HepG2 (cell line): ENCODE measurements around the gene RAB6A. TPM values are rescaled to one million over a fixed set of nuclear protein-coding genes. Genes with fewer than 3 reads are reported as not detected.

Experiments used
- CAMTA2 ChIP-seq: sonication (generic); formaldehyde crosslinking; IDR thresholded peaks from 2 replicates; pipeline ENCODE4 v1.4.0; 2020; ENCODE audit warnings: mild to moderate bottlenecking, missing genetic modification reagents, borderline replicate concordance
- CBFB ChIP-seq: sonication (generic); formaldehyde crosslinking; IDR thresholded peaks from 2 replicates; pipeline ENCODE4 v1.4.0; 2020; ENCODE audit warnings: missing genetic modification reagents
- EZH2 ChIP-seq: conservative IDR thresholded peaks from 2 replicates; pipeline ENCODE4 v1.6.1; 2012; ENCODE audit warnings: mild to moderate bottlenecking, low read depth, low read length, moderate library complexity
- GPN1 ChIP-seq: sonication (generic); formaldehyde crosslinking; IDR thresholded peaks from 2 replicates; pipeline ENCODE4 v1.5.1; 2020; ENCODE audit warnings: missing genetic modification reagents, borderline replicate concordance
- GTF2F1 ChIP-seq: fragments of 150-350 bp; IDR thresholded peaks from 2 replicates; pipeline ENCODE4 v1.6.1; 2014; ENCODE audit warnings: low read length
- KAT8 ChIP-seq: IDR thresholded peaks from 2 replicates; pipeline ENCODE4 v1.6.1; 2016; ENCODE audit warnings: missing genetic modification reagents, missing compliant biosample characterization
- KDM1A ChIP-seq: IDR thresholded peaks from 2 replicates; pipeline ENCODE4 v1.6.1; 2016; ENCODE audit warnings: missing compliant biosample characterization
- KLF9 ChIP-seq: IDR thresholded peaks from 2 replicates; pipeline ENCODE4 v1.6.1; 2016; ENCODE audit warnings: low read depth
- NAIF1 ChIP-seq: sonication (generic); formaldehyde crosslinking; IDR thresholded peaks from 2 replicates; pipeline ENCODE4 v1.5.0; 2020; ENCODE audit warnings: mild to moderate bottlenecking, missing genetic modification reagents, borderline replicate concordance
- STAT5B ChIP-seq: sonication (generic); formaldehyde crosslinking; IDR thresholded peaks from 2 replicates; pipeline ENCODE4 v1.4.0; 2020; ENCODE audit warnings: missing genetic modification reagents
- TAF1 ChIP-seq: sonication (generic); formaldehyde crosslinking; IDR thresholded peaks from 2 replicates; pipeline ENCODE4 v1.4.0; 2020; ENCODE audit warnings: missing genetic modification reagents
- TAF15 ChIP-seq: fragments of 200-400 bp; formaldehyde crosslinking; IDR thresholded peaks from one replicate; pipeline ENCODE4 v1.6.1; 2018; ENCODE audit warnings: mild to moderate bottlenecking, low read depth, low read length; ENCODE audit not compliant: poor library complexity, severe bottlenecking
- THAP11 ChIP-seq: IDR thresholded peaks from 2 replicates; pipeline ENCODE4 v1.6.1; 2016; ENCODE audit warnings: missing biosample characterization, missing genetic modification reagents
- ZNF136 ChIP-seq: sonication (generic); formaldehyde crosslinking; IDR thresholded peaks from 2 replicates; pipeline ENCODE4 v1.8.1; 2022; ENCODE audit warnings: low read depth, mild to moderate bottlenecking, moderate library complexity, missing genetic modification reagents
- ZNF138 ChIP-seq: sonication (generic); formaldehyde crosslinking; IDR thresholded peaks from 2 replicates; pipeline ENCODE4 v1.5.0; 2020; ENCODE audit warnings: mild to moderate bottlenecking, low read depth, missing genetic modification reagents
- ZNF234 ChIP-seq: sonication (generic); formaldehyde crosslinking; conservative IDR thresholded peaks from 2 replicates; pipeline ENCODE4 v1.5.1; 2020; ENCODE audit warnings: mild to moderate bottlenecking, missing genetic modification reagents
- ZNF260 ChIP-seq: sonication (generic); formaldehyde crosslinking; IDR thresholded peaks from 2 replicates; pipeline ENCODE4 v1.4.0; 2020; ENCODE audit warnings: missing genetic modification reagents, low read depth, mild to moderate bottlenecking, borderline replicate concordance
- ZNF333 ChIP-seq: sonication (generic); formaldehyde crosslinking; IDR thresholded peaks from 2 replicates; pipeline ENCODE4 v1.4.0; 2020; ENCODE audit warnings: mild to moderate bottlenecking, missing genetic modification reagents, borderline replicate concordance
- ZNF430 ChIP-seq: sonication (generic); formaldehyde crosslinking; IDR thresholded peaks from 2 replicates; pipeline ENCODE4 v1.9.0; 2021; ENCODE audit warnings: mild to moderate bottlenecking, missing genetic modification reagents
- ZNF597 ChIP-seq: sonication (generic); formaldehyde crosslinking; IDR thresholded peaks from 2 replicates; pipeline ENCODE4 v1.5.0; 2020; ENCODE audit warnings: missing genetic modification reagents
- polyA plus RNA-seq, 8 experiments: library from polyadenylated mRNA; depleted of rRNA in 3 of 8; stranded (reverse) in 7 of 8; unstranded in 1 of 8; fragments of >200 nt; fragmentation: Illumina TruSeq in 4 of 8; extraction: Trizol in 4 of 8; gene quantifications; 2 replicates each; pipeline versions ENCODE4 v1.2.1 to v1.2.3, GENCODE V29; 2011 to 2016; ENCODE audit warnings: low read depth in 4 of 8, missing spikeins in 1 of 8, mixed read lengths in 1 of 8; ENCODE audit not compliant: insufficient read depth in 1 of 8
- total RNA-seq, 5 experiments: library from RNA; depleted of rRNA; stranded (reverse); fragments of >200 nt; fragmentation: Illumina TruSeq; extraction: Trizol; gene quantifications; 2 replicates each; pipeline ENCODE4 v1.2.3, GENCODE V29; 2016; ENCODE audit warnings: low read depth in 1 of 5
- TF ChIP-seq, protein P1 (sequence below): sonication (generic); formaldehyde crosslinking; IDR thresholded peaks from 2 replicates; pipeline ENCODE4 v1.5.1; 2020; ENCODE audit warnings: mild to moderate bottlenecking, missing genetic modification reagents, borderline replicate concordance
- TF ChIP-seq, protein P2 (sequence below): fragments of 450-650 bp; IDR thresholded peaks from 2 replicates; pipeline ENCODE4 v1.6.1; 2017

RAB6A gene
- total and polyA plus RNA-seq, 2 of the 13 experiments (the other 11 are each of a cell fraction or from before 2014, with no cell fraction given) = 74.3 to 121 TPM

- TF ChIP-seq ZNF597 (CRISPR knock-in tag) (no peak), GTF2F1 (no peak; the same call in 1 of the 2 replicates), KDM1A (CRISPR knock-in tag) (no peak), ZNF136 (CRISPR knock-in tag) (0 out of 2 replicates have a peak, but pooled peaks have one; percentile 49), GPN1 (no peak), ZNF430 (CRISPR knock-in tag) (no peak), KAT8 (CRISPR knock-in tag) (peak; percentile 84), TAF1 (CRISPR knock-in tag) (peak; percentile 81), CAMTA2 (CRISPR knock-in tag) (no peak), TAF15 (no peak), EZH2 (no peak), CBFB (CRISPR knock-in tag) (no peak; the same call in 1 of the 2 replicates), ZNF260 (CRISPR knock-in tag) (no peak), ZNF234 (CRISPR knock-in tag) (no peak), KLF9 (CRISPR knock-in tag) (no peak; the same call in 1 of the 2 replicates), NAIF1 (CRISPR knock-in tag) (no peak; the same call in 1 of the 2 replicates), ZNF138 (CRISPR knock-in tag) (no peak), THAP11 (CRISPR knock-in tag) (peak; percentile 85), ZNF333 (CRISPR knock-in tag) (peak; percentile 41; the same call in 1 of the 2 replicates), STAT5B (CRISPR knock-in tag) (no peak)
- TF ChIP-seq, protein P1, sequence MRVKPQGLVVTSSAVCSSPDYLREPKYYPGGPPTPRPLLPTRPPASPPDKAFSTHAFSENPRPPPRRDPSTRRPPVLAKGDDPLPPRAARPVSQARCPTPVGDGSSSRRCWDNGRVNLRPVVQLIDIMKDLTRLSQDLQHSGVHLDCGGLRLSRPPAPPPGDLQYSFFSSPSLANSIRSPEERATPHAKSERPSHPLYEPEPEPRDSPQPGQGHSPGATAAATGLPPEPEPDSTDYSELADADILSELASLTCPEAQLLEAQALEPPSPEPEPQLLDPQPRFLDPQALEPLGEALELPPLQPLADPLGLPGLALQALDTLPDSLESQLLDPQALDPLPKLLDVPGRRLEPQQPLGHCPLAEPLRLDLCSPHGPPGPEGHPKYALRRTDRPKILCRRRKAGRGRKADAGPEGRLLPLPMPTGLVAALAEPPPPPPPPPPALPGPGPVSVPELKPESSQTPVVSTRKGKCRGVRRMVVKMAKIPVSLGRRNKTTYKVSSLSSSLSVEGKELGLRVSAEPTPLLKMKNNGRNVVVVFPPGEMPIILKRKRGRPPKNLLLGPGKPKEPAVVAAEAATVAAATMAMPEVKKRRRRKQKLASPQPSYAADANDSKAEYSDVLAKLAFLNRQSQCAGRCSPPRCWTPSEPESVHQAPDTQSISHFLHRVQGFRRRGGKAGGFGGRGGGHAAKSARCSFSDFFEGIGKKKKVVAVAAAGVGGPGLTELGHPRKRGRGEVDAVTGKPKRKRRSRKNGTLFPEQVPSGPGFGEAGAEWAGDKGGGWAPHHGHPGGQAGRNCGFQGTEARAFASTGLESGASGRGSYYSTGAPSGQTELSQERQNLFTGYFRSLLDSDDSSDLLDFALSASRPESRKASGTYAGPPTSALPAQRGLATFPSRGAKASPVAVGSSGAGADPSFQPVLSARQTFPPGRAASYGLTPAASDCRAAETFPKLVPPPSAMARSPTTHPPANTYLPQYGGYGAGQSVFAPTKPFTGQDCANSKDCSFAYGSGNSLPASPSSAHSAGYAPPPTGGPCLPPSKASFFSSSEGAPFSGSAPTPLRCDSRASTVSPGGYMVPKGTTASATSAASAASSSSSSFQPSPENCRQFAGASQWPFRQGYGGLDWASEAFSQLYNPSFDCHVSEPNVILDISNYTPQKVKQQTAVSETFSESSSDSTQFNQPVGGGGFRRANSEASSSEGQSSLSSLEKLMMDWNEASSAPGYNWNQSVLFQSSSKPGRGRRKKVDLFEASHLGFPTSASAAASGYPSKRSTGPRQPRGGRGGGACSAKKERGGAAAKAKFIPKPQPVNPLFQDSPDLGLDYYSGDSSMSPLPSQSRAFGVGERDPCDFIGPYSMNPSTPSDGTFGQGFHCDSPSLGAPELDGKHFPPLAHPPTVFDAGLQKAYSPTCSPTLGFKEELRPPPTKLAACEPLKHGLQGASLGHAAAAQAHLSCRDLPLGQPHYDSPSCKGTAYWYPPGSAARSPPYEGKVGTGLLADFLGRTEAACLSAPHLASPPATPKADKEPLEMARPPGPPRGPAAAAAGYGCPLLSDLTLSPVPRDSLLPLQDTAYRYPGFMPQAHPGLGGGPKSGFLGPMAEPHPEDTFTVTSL (CRISPR knock-in tag) = peak; percentile 21; the same call in 1 of the 2 replicates
- TF ChIP-seq, protein P2, sequence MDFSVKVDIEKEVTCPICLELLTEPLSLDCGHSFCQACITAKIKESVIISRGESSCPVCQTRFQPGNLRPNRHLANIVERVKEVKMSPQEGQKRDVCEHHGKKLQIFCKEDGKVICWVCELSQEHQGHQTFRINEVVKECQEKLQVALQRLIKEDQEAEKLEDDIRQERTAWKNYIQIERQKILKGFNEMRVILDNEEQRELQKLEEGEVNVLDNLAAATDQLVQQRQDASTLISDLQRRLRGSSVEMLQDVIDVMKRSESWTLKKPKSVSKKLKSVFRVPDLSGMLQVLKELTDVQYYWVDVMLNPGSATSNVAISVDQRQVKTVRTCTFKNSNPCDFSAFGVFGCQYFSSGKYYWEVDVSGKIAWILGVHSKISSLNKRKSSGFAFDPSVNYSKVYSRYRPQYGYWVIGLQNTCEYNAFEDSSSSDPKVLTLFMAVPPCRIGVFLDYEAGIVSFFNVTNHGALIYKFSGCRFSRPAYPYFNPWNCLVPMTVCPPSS = no peak
Observed at GRCh38 chr11:73779084-73779902, 18.4 kb upstream of the RAB6A start (continued).
